Aorta (tissue), 5 donors: ENCODE data around the gene SNPH. TPM values are rescaled to one million over a fixed set of nuclear protein-coding genes. Genes with fewer than 3 reads are reported as not detected.
A peak's percentile ranks its signal among the peaks of the same experiment; 100 is the strongest.

Experiments
- ATAC-seq: fragments of 200-7000 bp; cut with Tn5 transposase; one replicate; pipeline ENCODE4 v1.9.1; 2022; ENCODE audit warnings: moderate library complexity; ENCODE audit not compliant: low FRiP score
- DNase-seq, 2 donors: peaks; one replicate each; pipeline ENCODE4 v3.0.0-alpha.2; 2020
- H3K27ac ChIP-seq, 2 donors: one replicate each; pipeline ENCODE4 v1.5.1; 2013; ENCODE audit warnings: low read length in 2 of 2, mild to moderate bottlenecking in 2 of 2, moderate library complexity in 2 of 2, control low read depth in 1 of 2, inconsistent platforms in 1 of 2, low read depth in 1 of 2
- H3K27me3 ChIP-seq, 2 donors: one replicate each; pipeline ENCODE4 v1.6.1; 2013; ENCODE audit warnings: control low read depth in 1 of 2, low read length in 1 of 2, mild to moderate bottlenecking in 1 of 2, moderate library complexity in 1 of 2; ENCODE audit not compliant: insufficient read depth in 2 of 2, control insufficient read depth in 1 of 2
- H3K36me3 ChIP-seq, 2 donors: one replicate each; pipeline ENCODE4 v1.6.1; 2013; ENCODE audit warnings: control low read depth in 1 of 2, low read length in 1 of 2, mild to moderate bottlenecking in 1 of 2; ENCODE audit not compliant: insufficient read depth in 2 of 2, control insufficient read depth in 1 of 2
- H3K4me1 ChIP-seq, 2 donors: one replicate each; pipeline ENCODE4 v1.6.1; 2013; ENCODE audit warnings: low read length in 2 of 2, control low read depth in 1 of 2, mild to moderate bottlenecking in 1 of 2, moderate library complexity in 1 of 2; ENCODE audit not compliant: insufficient read depth in 2 of 2, control insufficient read depth in 1 of 2
- H3K4me3 ChIP-seq, 2 donors: one replicate each; pipeline ENCODE4 v1.5.1; 2013; ENCODE audit warnings: low read length in 2 of 2, control low read depth in 1 of 2, mild to moderate bottlenecking in 1 of 2
- H3K9me3 ChIP-seq: one replicate; pipeline ENCODE4 v1.6.1; 2013; ENCODE audit warnings: mild to moderate bottlenecking, low read length; ENCODE audit not compliant: control insufficient read depth
- WGBS, 2 donors: extraction: QIAGEN DNeasy Blood & Tissue Kit; methylation state at CpG; one replicate each; pipeline ENCODE4 v1.1.7; 2013; 5-methylcytosine and 5-hydroxymethylcytosine counted together
- intact Hi-C, 2 donors: fragments of 100-400 bp; cut with DNase I; formaldehyde crosslinking; loops; one replicate each; pipeline versions ENCODE4 v1.14.2 to v1.15.0; 2022
- polyA plus RNA-seq, 2 donors: library from polyadenylated mRNA; stranded (reverse); fragments of 200-250 nt; gene quantifications; one replicate each; pipeline ENCODE4 v1.2.3, GENCODE V29; 2013
- total RNA-seq, 2 donors: library from RNA; stranded (reverse); fragmentation: NEBNext Ultra II Directional; extraction: Animal tissue kit (Norgen Biotek cat#: 25700); gene quantifications; one replicate each; pipeline ENCODE4 v1.2.1, GENCODE V29; 2021
- donor health status: healthy with polysubstance abuse.
- donor health status: Bipolar disorder and iron deficiency.
- donor health status: DM: no; HTN: no; CAD: no.
- donor health status: DM: no; HTN: no; CAD: no.
- donor health status: DM: yes; HTN: yes; CAD: no.

The SNPH gene
- total and polyA plus RNA-seq, 4 donors, result 1.3 to 6.8 (median 5.5) TPM

GRCh38 chr20:1281279-1282057, 15.4 kb downstream of the SNPH start:
- no peak overlapping the region for H3K27ac ChIP-seq
- H3K4me3 ChIP-seq, result no peak overlapping the region
- no peaks in the 10 kb centered on the region for H3K4me1 ChIP-seq
- DNase-seq, result peak in 1 of 2 donors; percentile 60
- WGBS, 2 donors, result 55 to 74% methylated on average over 7 of the region's 7 CpGs
- intact Hi-C loops, result no loop called here
- no peaks in the 10 kb centered on the region for H3K27me3 ChIP-seq
- no peaks in the 10 kb centered on the region for H3K9me3 ChIP-seq
- no peak for ATAC-seq
- H3K36me3 ChIP-seq, result no peaks in the 10 kb centered on the region

DNA sequence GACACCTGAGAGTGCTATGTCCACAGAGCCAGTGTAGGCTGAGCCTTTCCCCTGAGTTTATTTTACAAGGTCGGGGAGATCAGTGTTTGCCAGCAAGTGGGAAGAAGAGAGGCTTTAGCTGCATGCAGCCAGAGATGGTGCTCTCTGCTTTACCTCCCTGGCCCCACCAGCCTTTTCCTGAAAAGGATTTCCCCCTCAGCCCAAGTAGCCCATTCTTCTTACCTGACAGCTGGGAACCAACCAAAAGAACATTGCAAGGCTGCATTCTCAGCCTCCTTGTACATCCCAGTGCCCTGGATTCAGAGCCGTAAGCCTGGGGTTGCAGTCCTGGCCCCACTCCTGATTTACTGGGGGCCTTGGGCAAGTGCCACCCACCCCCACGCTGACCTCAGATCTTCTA, 16.9 kb downstream of the SNPH start:
- ATAC-seq (no peak), DNase-seq (no peak)
- no peaks in the 10 kb centered on the region for H3K36me3 ChIP-seq
- H3K27me3 ChIP-seq, result no peaks in the 10 kb centered on the region
- H3K9me3 ChIP-seq, result no peaks in the 10 kb centered on the region
- H3K4me1 ChIP-seq, result no peaks in the 10 kb centered on the region
- WGBS, 2 donors, result 69 to 71% methylated on average over 3 of the region's 3 CpGs
- intact Hi-C loops, result no loop called here
- H3K4me3 ChIP-seq, result no peak overlapping the region
- no peak overlapping the region for H3K27ac ChIP-seq

GRCh38 chr20:1283522-1284510, 17.7 kb downstream of the SNPH start:
- no peak overlapping the region for H3K27ac ChIP-seq
- DNase-seq, result peak in 1 of 2 donors; percentile 57
- no peaks in the 10 kb centered on the region for H3K27me3 ChIP-seq
- H3K4me3 ChIP-seq, result no peak overlapping the region
- WGBS, 2 donors, result 90 to 92% methylated on average over 9 of the region's 9 CpGs
- H3K36me3 ChIP-seq, result no peaks in the 10 kb centered on the region
- no peaks in the 10 kb centered on the region for H3K4me1 ChIP-seq
- ATAC-seq, result no peak
- intact Hi-C loops, result no loop called here
- H3K9me3 ChIP-seq, result no peaks in the 10 kb centered on the region

DNA sequence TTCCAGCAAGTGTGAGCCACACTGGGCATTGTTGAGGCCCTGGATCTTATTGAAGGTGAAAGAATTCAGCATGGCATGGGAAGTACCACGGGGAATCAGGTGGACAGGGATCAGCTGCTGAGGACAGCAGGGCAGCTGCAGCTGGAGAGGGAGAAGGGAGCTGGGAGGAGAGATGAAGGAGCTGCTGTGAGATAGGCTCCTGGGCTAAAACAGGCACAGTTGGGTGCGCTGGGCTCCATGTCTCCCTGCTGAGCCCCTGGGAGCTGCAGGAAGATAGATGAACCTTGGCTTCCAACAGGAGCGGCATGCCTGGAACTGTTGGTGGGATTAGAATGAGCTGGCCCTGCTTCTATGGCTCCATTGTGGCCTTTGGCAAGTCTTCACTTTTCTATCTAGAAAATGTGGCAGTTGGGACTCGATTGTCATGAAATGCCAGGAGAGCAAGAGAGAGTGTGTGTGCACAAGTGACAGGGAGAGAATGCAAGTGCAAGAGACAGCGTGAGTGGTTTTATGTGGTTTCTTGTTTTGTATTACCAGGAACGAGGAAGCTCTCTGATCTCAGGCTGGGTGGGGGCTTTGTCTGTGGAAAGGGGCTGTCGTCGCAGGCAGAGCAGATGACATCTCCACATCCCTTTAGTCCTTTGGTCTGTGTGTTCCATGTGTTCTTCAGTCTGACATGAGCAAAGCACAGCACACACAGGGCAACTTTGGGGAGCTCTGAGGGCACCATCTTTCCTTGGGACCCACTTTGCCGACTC, 20.4 kb downstream of the SNPH start:
- H3K27ac ChIP-seq, result no peak overlapping the region
- intact Hi-C loops, result no loop called here
- DNase-seq (no peak), ATAC-seq (no peak)
- H3K4me1 ChIP-seq, result no peaks in the 10 kb centered on the region
- no peaks in the 10 kb centered on the region for H3K27me3 ChIP-seq
- H3K9me3 ChIP-seq, result no peaks in the 10 kb centered on the region
- H3K36me3 ChIP-seq, result no peaks in the 10 kb centered on the region
- no peak overlapping the region for H3K4me3 ChIP-seq
- 57 to 64% methylated on average over 9 of the region's 9 CpGs for WGBS, 2 donors

GRCh38 chr20:1287306-1287705, 21.2 kb downstream of the SNPH start:
- ATAC-seq, result no peak
- intact Hi-C loops, result no loop called here
- 89 to 100% methylated on average over 1 of the region's 1 CpG for WGBS, 2 donors

DNA sequence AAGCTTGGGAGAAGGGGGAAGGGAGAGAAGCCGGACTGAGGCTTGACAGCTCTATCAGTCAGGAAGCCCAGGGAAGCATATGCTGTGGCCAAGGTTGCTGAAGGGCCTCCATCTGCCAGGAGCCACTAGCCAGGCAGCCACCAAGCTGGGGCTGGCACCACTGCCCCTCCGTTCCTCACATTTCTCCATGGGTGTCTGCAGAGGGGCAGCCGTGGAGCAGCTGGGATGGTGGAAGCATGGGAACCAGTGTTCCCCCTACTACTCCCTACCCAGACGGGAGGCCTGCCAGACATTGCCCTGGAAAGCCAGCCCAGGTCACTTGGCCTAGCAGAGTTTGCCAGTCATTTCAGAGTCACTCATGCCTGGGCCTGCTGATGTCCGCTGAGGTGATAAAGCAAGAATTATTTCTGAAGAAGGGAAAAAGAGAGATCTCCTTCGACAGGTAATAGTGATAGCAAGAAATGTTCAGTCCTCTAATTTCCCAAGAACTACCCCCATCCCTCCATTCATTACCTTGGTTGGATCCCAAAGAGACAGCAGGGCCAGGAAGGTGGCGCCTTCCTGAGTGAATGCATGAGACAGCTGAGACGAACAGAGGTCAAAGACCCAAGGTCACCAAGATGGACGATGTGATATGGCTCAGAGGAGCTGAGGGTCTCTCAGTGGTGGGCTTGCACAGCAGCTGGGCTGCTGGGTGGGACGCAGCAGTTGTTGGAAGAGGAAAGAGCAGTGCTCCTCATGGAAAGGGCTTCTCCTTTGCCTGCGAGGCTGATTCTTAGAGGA, 21.9 kb downstream of the SNPH start:
- Histone ChIP-seq H3K27ac (no peak overlapping the region), H3K4me1 (no peaks in the 10 kb centered on the region), H3K9me3 (no peaks in the 10 kb centered on the region), H3K4me3 (no peak overlapping the region), H3K36me3 (no peaks in the 10 kb centered on the region), H3K27me3 (no peaks in the 10 kb centered on the region)
- intact Hi-C loops, result no loop called here
- DNase-seq, result peak in 1 of 2 donors; percentile 57
- 83 to 88% methylated on average over 11 of the region's 11 CpGs for WGBS, 2 donors
- peak; percentile 22 for ATAC-seq

More at GRCh38 chr20:1287306-1287705, 21.2 kb downstream of the SNPH start:
- Histone ChIP-seq H3K36me3 (no peaks in the 10 kb centered on the region), H3K4me1 (no peaks in the 10 kb centered on the region), H3K4me3 (no peak overlapping the region), H3K27me3 (no peaks in the 10 kb centered on the region), H3K9me3 (no peaks in the 10 kb centered on the region), H3K27ac (no peak overlapping the region)
- DNase-seq, result no peak

DNA sequence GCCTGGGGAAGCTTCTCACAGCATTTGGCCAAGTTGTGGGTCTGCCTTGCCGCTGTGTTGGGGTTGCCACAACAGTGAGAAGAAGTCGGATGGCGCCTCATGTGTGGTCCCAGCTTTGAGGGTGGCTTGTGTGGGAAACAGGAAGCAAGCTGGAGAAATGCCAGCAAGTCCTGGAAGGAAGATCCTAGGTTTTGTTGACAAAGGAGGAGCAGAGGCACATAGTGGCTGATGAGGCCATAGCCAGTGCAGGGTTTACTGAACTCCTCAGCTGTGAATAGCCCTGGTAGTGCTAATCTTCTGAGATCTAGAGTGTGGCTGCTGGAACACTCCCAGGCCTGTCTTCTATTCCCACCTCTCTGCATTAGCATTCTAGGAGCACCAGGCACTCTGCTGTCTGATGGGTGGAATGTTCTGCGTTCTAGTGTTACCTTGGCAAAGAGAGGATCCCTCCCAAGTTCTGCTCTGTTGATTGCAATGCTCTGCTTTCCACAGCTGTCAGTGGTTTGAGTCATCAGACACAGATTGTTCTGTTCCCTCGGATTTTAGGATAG, 25.2 kb downstream of the SNPH start:
- DNase-seq (no peak), ATAC-seq (no peak)

More for the DNA sequence above, 25.2 kb downstream of the SNPH start:
- intact Hi-C loops, result no loop called here
- no peaks in the 10 kb centered on the region for H3K9me3 ChIP-seq
- no peaks in the 10 kb centered on the region for H3K27me3 ChIP-seq
- H3K27ac ChIP-seq, result no peak overlapping the region
- WGBS, 2 donors, result 64 to 79% methylated on average over 5 of the region's 5 CpGs
- no peaks in the 10 kb centered on the region for H3K4me1 ChIP-seq
- no peak overlapping the region for H3K4me3 ChIP-seq
- H3K36me3 ChIP-seq, result no peaks in the 10 kb centered on the region
